Astrocyte (in vitro differentiated cells and primary cell): ENCODE results near the gene POU2F2. TPM values are rescaled to one million over a fixed set of nuclear protein-coding genes. Genes with fewer than 3 reads are reported as not detected.

ENCODE experiments used
- DNase-seq: peaks from one replicate; pipeline ENCODE4 v3.0.0-alpha.2; 2010; ENCODE audit warnings: low read depth
- FAIRE-seq: peaks from 2 replicates; lab custom pipeline; 2011; peaks lifted over from hg19 to GRCh38; lab: Jason Lieb, UNC
- H2AFZ ChIP-seq: 2 replicates; pipeline ENCODE4 v1.6.0; 2012; ENCODE audit warnings: low read depth, low read length, inconsistent platforms
- H3K27ac ChIP-seq: 2 replicates; pipeline ENCODE4 v1.5.1; 2011; ENCODE audit warnings: low read depth, low read length, inconsistent platforms
- H3K27me3 ChIP-seq: 2 replicates; pipeline ENCODE4 v1.6.0; 2011; ENCODE audit warnings: low read length, inconsistent platforms; ENCODE audit not compliant: insufficient read depth
- H3K36me3 ChIP-seq: 2 replicates; pipeline ENCODE4 v1.5.1; 2011; ENCODE audit warnings: low read length, inconsistent platforms; ENCODE audit not compliant: insufficient read depth
- H3K4me1 ChIP-seq: 2 replicates; pipeline ENCODE4 v1.5.1; 2011; ENCODE audit warnings: low read length, inconsistent platforms; ENCODE audit not compliant: insufficient read depth
- H3K4me2 ChIP-seq: 2 replicates; pipeline ENCODE4 v1.6.0; 2012; ENCODE audit warnings: low read length, inconsistent platforms
- H3K4me3 ChIP-seq: 2 replicates; pipeline ENCODE4 v1.5.1; 2011; ENCODE audit warnings: low read depth, mild to moderate bottlenecking, low read length, inconsistent platforms; ENCODE audit not compliant: insufficient read depth
- H3K79me2 ChIP-seq: 2 replicates; pipeline ENCODE4 v1.6.0; 2012; ENCODE audit warnings: mild to moderate bottlenecking, low read length, inconsistent platforms; ENCODE audit not compliant: insufficient read depth
- H3K9ac ChIP-seq: 2 replicates; pipeline ENCODE4 v1.6.0; 2012; ENCODE audit warnings: mild to moderate bottlenecking, low read length, inconsistent platforms
- H3K9me3 ChIP-seq: 2 replicates; pipeline ENCODE4 v1.5.1; 2012; ENCODE audit warnings: low read depth, mild to moderate bottlenecking, low read length, inconsistent platforms; ENCODE audit not compliant: insufficient read depth
- H4K20me1 ChIP-seq: 2 replicates; pipeline ENCODE4 v1.6.0; 2012; ENCODE audit warnings: low read length, inconsistent platforms; ENCODE audit not compliant: insufficient read depth
- H3K27ac Mint-ChIP-seq: one replicate; pipeline ENCODE4 v1.8.0; 2021; ENCODE audit warnings: mild to moderate bottlenecking, mixed read lengths; ENCODE audit not compliant: unreplicated experiment
- H3K27me3 Mint-ChIP-seq: one replicate; pipeline ENCODE4 v1.8.0; 2021; ENCODE audit warnings: low read depth, mixed read lengths; ENCODE audit not compliant: unreplicated experiment
- H3K36me3 Mint-ChIP-seq: one replicate; pipeline ENCODE4 v1.8.0; 2021; ENCODE audit warnings: low read depth, mixed read lengths; ENCODE audit not compliant: unreplicated experiment
- H3K4me1 Mint-ChIP-seq: one replicate; pipeline ENCODE4 v1.8.0; 2021; ENCODE audit warnings: low read depth, mixed read lengths; ENCODE audit not compliant: unreplicated experiment
- H3K4me3 Mint-ChIP-seq: one replicate; pipeline ENCODE4 v1.8.0; 2021; ENCODE audit warnings: mild to moderate bottlenecking, moderate library complexity, mixed read lengths; ENCODE audit not compliant: unreplicated experiment
- H3K9me3 Mint-ChIP-seq: one replicate; pipeline ENCODE4 v1.8.0; 2021; ENCODE audit warnings: mild to moderate bottlenecking, mixed read lengths; ENCODE audit not compliant: unreplicated experiment
- EZH2 ChIP-seq: IDR thresholded peaks from 2 replicates; pipeline ENCODE4 v1.6.1; 2012; ENCODE audit warnings: mild to moderate bottlenecking, low read length, inconsistent platforms; ENCODE audit not compliant: insufficient read depth
- total RNA-seq: library from RNA; stranded (reverse); gene quantifications from 2 replicates; pipeline ENCODE4 v1.2.1, GENCODE V29; 2021
- TF ChIP-seq, protein P1 (sequence below): IDR thresholded peaks from 2 replicates; pipeline ENCODE4 v1.5.1; 2011; ENCODE audit warnings: low read depth, mild to moderate bottlenecking, inconsistent platforms, low read length, moderate library complexity; ENCODE audit not compliant: insufficient read depth

The POU2F2 gene
- total RNA-seq, 1 donor from 2014 or later, result 8.3 TPM

- DNase-seq, result no peak
- H4K20me1 ChIP-seq, result peaks cover 34% of the 10 kb centered on the region
- TF ChIP-seq EZH2, result no peak
- TF ChIP-seq, protein P1, sequence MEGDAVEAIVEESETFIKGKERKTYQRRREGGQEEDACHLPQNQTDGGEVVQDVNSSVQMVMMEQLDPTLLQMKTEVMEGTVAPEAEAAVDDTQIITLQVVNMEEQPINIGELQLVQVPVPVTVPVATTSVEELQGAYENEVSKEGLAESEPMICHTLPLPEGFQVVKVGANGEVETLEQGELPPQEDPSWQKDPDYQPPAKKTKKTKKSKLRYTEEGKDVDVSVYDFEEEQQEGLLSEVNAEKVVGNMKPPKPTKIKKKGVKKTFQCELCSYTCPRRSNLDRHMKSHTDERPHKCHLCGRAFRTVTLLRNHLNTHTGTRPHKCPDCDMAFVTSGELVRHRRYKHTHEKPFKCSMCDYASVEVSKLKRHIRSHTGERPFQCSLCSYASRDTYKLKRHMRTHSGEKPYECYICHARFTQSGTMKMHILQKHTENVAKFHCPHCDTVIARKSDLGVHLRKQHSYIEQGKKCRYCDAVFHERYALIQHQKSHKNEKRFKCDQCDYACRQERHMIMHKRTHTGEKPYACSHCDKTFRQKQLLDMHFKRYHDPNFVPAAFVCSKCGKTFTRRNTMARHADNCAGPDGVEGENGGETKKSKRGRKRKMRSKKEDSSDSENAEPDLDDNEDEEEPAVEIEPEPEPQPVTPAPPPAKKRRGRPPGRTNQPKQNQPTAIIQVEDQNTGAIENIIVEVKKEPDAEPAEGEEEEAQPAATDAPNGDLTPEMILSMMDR, result no peak
- H3K4me2 ChIP-seq, result peak overlapping the region; percentile 98
- peak overlapping the region; percentile 90 for H2AFZ ChIP-seq
- Mint-ChIP-seq H3K27me3 (peaks cover 2% of the 10 kb centered on the region), H3K9me3 (peaks cover 3% of the 10 kb centered on the region), H3K36me3 (peaks cover 7% of the 10 kb centered on the region), H3K4me1 (peaks cover 24% of the 10 kb centered on the region), H3K4me3 (peak overlapping the region; percentile 98), H3K27ac (peak overlapping the region; percentile 100)
- peaks cover 38% of the 10 kb centered on the region for H3K79me2 ChIP-seq
- H3K27ac ChIP-seq, result peak overlapping the region; percentile 97
- H3K36me3 ChIP-seq, result peaks cover 5% of the 10 kb centered on the region
- peak overlapping the region; percentile 97 for H3K9ac ChIP-seq
- FAIRE-seq, result no peak
- H3K27me3 ChIP-seq, result no peaks in the 10 kb centered on the region
- H3K9me3 ChIP-seq, result no peaks in the 10 kb centered on the region
- peak overlapping the region; percentile 88 for H3K4me3 ChIP-seq
- peaks cover 20% of the 10 kb centered on the region for H3K4me1 ChIP-seq
Observed at GRCh38 chr19:42074513-42075363, 57.5 kb downstream of the POU2F2 start.

GRCh38 chr19:42071247-42071646 is 61.0 kb downstream of the POU2F2 start:
- no peaks in the 10 kb centered on the region for H3K36me3 Mint-ChIP-seq
- H3K27me3 Mint-ChIP-seq, result peaks cover 2% of the 10 kb centered on the region
- H3K79me2 ChIP-seq, result peaks cover 3% of the 10 kb centered on the region
- peaks cover 18% of the 10 kb centered on the region for H4K20me1 ChIP-seq
- no peak for DNase-seq
- peaks cover 21% of the 10 kb centered on the region for H3K27me3 ChIP-seq
- H3K27ac ChIP-seq, result no peak overlapping the region
- H3K27ac Mint-ChIP-seq, result no peak overlapping the region
- no peak overlapping the region for H3K9ac ChIP-seq
- H3K4me2 ChIP-seq, result no peak overlapping the region
- no peak for FAIRE-seq
- H3K36me3 ChIP-seq, result no peaks in the 10 kb centered on the region
- no peak overlapping the region for H3K4me3 ChIP-seq
- H3K4me1 ChIP-seq, result peaks cover 5% of the 10 kb centered on the region
- no peak overlapping the region for H3K4me3 Mint-ChIP-seq
- no peak overlapping the region for H2AFZ ChIP-seq
- peaks cover 3% of the 10 kb centered on the region for H3K4me1 Mint-ChIP-seq
- H3K9me3 Mint-ChIP-seq, result peaks cover 3% of the 10 kb centered on the region
- no peaks in the 10 kb centered on the region for H3K9me3 ChIP-seq
- TF ChIP-seq, protein P1, result no peak
- no peak for TF ChIP-seq EZH2
